ENCODE measurements around the gene IGSF9B.

- TF ChIP-seq, protein P1, sequence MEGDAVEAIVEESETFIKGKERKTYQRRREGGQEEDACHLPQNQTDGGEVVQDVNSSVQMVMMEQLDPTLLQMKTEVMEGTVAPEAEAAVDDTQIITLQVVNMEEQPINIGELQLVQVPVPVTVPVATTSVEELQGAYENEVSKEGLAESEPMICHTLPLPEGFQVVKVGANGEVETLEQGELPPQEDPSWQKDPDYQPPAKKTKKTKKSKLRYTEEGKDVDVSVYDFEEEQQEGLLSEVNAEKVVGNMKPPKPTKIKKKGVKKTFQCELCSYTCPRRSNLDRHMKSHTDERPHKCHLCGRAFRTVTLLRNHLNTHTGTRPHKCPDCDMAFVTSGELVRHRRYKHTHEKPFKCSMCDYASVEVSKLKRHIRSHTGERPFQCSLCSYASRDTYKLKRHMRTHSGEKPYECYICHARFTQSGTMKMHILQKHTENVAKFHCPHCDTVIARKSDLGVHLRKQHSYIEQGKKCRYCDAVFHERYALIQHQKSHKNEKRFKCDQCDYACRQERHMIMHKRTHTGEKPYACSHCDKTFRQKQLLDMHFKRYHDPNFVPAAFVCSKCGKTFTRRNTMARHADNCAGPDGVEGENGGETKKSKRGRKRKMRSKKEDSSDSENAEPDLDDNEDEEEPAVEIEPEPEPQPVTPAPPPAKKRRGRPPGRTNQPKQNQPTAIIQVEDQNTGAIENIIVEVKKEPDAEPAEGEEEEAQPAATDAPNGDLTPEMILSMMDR (conservative IDR thresholded peaks at IDR 0.05): no peak
- no peak for TF ChIP-seq EZH2 (IDR thresholded peaks at IDR 0.05; ENCODE audit: low read depth)
Observed at GRCh38 chr11:133860151-133860550, 96.6 kb downstream of the IGSF9B start.

Measured in PC-9 (cell line).